HCT116 (cell line): ENCODE results near the gene HECTD2.

Experiments
- ATF3 ChIP-seq: IDR thresholded peaks from 2 replicates; pipeline ENCODE4 v1.6.1; 2012
- CEBPB ChIP-seq: IDR thresholded peaks from 2 replicates; pipeline ENCODE4 v1.6.1; 2012; ENCODE audit warnings: low read depth
- CTCF ChIP-seq, 3 experiments: fragments of 200-600 bp in 1 of 3; sonication (generic) in 1 of 3; IDR thresholded peaks in 2 of 3; conservative IDR thresholded peaks in 1 of 3; 2 replicates each; pipeline ENCODE4 v1.5.1; 2012 to 2017; ENCODE audit warnings: low read depth in 2 of 3, low read length in 2 of 3, antibody characterized with exemption in 1 of 3, borderline replicate concordance in 1 of 3, control low read depth in 1 of 3, mild to moderate bottlenecking in 1 of 3, mixed read lengths in 1 of 3, mixed run types in 1 of 3, moderate library complexity in 1 of 3; ENCODE audit not compliant: insufficient read depth in 1 of 3
- EZH2 ChIP-seq: fragments of 200-600 bp; sonication (generic); IDR thresholded peaks from 2 replicates; pipeline ENCODE4 v1.6.1; 2017; ENCODE audit warnings: antibody characterized with exemption, mixed run types
- EZH2phosphoT487 ChIP-seq: fragments of 200-600 bp; IDR thresholded peaks from 2 replicates; pipeline ENCODE4 v1.6.1; 2018; ENCODE audit warnings: antibody characterized with exemption, borderline replicate concordance
- FOSL1 ChIP-seq: IDR thresholded peaks from 2 replicates; pipeline ENCODE4 v1.6.1; 2012; ENCODE audit warnings: low read depth
- POLR2A ChIP-seq: IDR thresholded peaks from 2 replicates; pipeline ENCODE4 v1.7.0; 2011; ENCODE audit warnings: borderline replicate concordance; ENCODE audit not compliant: insufficient read depth, insufficient read length; ENCODE audit errors: extremely low read depth
- POLR2AphosphoS5 ChIP-seq: IDR thresholded peaks from 2 replicates; pipeline ENCODE4 v1.6.1; 2011; ENCODE audit warnings: mild to moderate bottlenecking, low read depth, low read length, moderate library complexity
- SIN3A ChIP-seq: IDR thresholded peaks from 2 replicates; pipeline ENCODE4 v1.6.1; 2012; ENCODE audit warnings: low read depth
- SP1 ChIP-seq: IDR thresholded peaks from 2 replicates; pipeline ENCODE4 v1.6.1; 2012; ENCODE audit warnings: low read depth
- SRF ChIP-seq: IDR thresholded peaks from 2 replicates; pipeline ENCODE4 v1.6.1; 2012; ENCODE audit warnings: low read depth
- TF ChIP-seq, protein P1 (sequence below): IDR thresholded peaks from 2 replicates; pipeline ENCODE4 v1.6.1; 2011; ENCODE audit warnings: mild to moderate bottlenecking, low read length, moderate library complexity; ENCODE audit not compliant: insufficient replicate concordance; ENCODE audit errors: extremely low read depth
- TF ChIP-seq, protein P2 (sequence below): IDR thresholded peaks from 2 replicates; pipeline ENCODE4 v1.6.1; 2012

GRCh38 chr10:91562839-91563581, 152.9 kb downstream of the HECTD2 start:
- TF ChIP-seq CTCF (IDR thresholded peaks at IDR 0.05 in 2 of 3, conservative IDR thresholded peaks at IDR 0.05 in 1 of 3; ENCODE audit: borderline replicate concordance in 1 of 3, insufficient read depth in 1 of 3, low read depth in 2 of 3, low read length in 2 of 3) (no peak), POLR2AphosphoS5 (no peak), FOSL1 (no peak), ATF3 (no peak), EZH2 (no peak), SP1 (no peak), POLR2A (no peak), CEBPB (no peak), SIN3A (no peak), EZH2phosphoT487 (no peak), SRF (no peak)
- TF ChIP-seq, protein P1, sequence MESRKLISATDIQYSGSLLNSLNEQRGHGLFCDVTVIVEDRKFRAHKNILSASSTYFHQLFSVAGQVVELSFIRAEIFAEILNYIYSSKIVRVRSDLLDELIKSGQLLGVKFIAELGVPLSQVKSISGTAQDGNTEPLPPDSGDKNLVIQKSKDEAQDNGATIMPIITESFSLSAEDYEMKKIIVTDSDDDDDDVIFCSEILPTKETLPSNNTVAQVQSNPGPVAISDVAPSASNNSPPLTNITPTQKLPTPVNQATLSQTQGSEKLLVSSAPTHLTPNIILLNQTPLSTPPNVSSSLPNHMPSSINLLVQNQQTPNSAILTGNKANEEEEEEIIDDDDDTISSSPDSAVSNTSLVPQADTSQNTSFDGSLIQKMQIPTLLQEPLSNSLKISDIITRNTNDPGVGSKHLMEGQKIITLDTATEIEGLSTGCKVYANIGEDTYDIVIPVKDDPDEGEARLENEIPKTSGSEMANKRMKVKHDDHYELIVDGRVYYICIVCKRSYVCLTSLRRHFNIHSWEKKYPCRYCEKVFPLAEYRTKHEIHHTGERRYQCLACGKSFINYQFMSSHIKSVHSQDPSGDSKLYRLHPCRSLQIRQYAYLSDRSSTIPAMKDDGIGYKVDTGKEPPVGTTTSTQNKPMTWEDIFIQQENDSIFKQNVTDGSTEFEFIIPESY: no peak
- TF ChIP-seq, protein P2, sequence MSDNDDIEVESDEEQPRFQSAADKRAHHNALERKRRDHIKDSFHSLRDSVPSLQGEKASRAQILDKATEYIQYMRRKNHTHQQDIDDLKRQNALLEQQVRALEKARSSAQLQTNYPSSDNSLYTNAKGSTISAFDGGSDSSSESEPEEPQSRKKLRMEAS: no peak
